Neural cell (in vitro differentiated cells): ENCODE measurements around the gene TGFBI.

Experiments used
- EZH2 ChIP-seq: fragments of 200-600, 300-800 bp; shearing (Covaris generic), sonication (generic); IDR thresholded peaks from 2 replicates; pipeline ENCODE4 v1.6.1; 2014; ENCODE audit warnings: antibody characterized with exemption, low read length, borderline replicate concordance, mild to moderate bottlenecking; ENCODE audit not compliant: insufficient read depth, poor library complexity, severe bottlenecking
- RAD21 ChIP-seq: fragments of 450-650 bp; conservative IDR thresholded peaks from 2 replicates; pipeline ENCODE4 v1.6.1; 2014; ENCODE audit warnings: antibody characterized with exemption, mild to moderate bottlenecking, moderate library complexity

DNA sequence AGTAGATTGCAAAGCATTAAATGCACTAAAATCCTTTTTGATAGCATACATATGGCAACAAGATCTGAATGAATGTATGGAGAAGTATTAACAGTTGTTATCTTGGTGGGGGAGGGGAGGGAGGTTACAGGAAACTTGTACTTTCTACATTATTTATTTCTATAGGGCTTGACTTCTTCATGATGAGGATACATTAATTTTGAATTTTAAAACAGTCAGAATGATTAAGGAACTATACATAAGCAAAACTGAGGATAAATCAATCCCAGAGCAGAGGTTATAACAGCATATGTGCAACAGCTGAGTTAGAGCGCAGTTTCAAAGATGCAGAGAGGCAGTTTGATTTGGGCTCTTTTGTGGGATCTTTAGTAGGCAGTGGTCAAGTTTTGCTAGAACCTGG lies 80.0 kb downstream of the TGFBI start:
- TF ChIP-seq EZH2 (no peak), RAD21 (no peak)
